ENCODE results near the gene ADGRD1.
"Not testable (repeated sequence)": the region's sequence is repeated elsewhere in the genome, so short reads cannot be mapped to it uniquely, and the experiment has no call there.

The ADGRD1 gene

GRCh38 chr12:131060011-131060703, 106.5 kb downstream of the ADGRD1 start:
- no peak for DNase-seq

DNA sequence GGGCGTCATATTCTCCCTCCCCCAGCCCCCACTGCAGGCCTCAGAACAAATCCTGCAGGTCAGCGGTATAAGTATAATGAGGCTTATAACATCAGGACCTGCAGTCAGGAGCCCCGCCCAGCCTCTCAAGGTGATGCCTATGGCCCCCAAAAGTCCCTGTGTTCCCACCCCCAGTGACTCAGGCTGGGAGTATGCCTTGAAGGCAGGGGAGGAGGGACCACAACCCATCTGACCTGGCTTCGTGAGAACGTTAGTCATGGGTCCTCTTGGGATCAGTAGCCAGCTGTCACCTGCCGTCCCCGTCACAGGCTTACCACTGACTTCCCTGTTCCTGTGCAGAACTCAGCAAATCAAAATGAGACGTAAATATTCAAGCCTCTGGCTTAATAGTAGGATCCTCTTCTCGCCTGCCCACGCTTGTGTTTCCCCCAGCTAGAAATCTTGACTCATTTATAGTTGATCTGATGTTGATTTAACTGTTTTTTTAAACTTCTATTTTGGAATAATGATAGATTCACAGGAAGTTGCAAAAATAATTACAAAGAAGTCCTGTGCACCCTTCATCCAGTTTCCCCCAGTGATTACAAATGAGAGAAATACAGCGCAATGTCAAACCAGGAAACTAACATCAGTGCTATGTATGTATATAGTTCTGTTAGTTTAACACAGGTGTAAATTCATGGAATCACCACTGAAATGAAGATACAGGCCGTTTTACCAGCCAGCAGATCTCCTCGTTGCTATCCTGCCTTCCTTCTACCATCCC, 107.5 kb downstream of the ADGRD1 start:
- DNase-seq = no peak

GRCh38 chr12:131063413-131063812, 109.7 kb downstream of the ADGRD1 start:
- DNase-seq = no peak

DNA sequence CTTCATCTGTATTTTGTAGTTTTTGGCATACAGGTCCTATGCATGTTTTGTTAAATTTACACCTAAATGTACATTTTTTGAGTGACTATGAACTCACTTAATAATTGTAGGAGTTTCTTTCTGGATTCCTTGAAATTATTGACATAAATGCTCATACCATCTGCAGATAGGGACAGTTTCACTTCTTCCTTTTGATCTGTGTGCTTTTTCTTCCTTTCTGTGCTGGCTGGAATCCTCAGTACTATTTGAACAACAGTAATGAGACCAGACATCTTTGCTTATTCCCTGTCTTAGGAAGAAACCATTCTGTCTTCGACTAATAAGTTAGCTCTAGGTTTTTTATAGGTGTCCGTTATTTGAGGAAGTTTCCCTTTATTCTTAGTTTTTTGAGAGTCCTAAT, 110.3 kb downstream of the ADGRD1 start:
- DNase-seq = no peak

DNA sequence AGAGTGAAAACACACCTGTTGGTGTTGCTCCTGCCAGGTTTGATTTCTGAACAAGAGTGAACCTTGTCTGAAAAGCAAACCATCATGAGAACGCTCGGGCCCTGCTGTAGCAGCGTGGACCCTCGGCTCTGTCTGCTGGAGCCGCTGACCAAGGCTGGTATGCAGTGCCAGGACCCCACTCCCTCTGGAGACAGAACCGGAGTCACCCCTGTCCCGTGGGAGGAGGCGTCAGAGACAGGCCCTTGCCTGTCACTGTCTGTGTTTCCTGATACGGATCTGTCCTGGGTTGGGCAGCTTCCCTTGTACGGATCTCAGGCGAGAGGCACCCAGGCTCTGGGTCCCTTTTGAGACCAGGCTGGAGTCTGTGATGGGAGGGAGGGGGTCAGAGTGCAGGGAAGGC, 111.6 kb downstream of the ADGRD1 start:
- DNase-seq = no peak

DNA sequence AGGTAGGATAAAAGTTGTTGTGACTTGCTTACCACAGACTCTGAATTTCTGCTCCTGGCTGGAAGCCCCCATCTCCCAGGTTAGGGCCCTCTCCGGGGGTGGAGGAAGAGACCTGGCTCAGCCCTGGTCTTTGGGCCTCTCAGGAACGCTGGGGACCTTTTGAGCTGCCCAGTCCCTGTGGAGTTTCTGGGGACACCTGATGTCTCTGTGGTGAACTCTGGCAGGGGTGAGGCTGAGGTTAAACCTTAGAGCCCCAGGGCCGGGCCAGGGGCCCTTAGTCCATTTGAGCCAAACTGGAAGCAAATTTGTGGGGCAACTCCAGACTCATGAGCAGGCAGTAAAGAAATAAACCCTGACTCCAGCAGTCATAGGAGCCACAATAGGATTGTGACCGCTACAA, 112.1 kb downstream of the ADGRD1 start:
- DNase-seq = no peak

DNA sequence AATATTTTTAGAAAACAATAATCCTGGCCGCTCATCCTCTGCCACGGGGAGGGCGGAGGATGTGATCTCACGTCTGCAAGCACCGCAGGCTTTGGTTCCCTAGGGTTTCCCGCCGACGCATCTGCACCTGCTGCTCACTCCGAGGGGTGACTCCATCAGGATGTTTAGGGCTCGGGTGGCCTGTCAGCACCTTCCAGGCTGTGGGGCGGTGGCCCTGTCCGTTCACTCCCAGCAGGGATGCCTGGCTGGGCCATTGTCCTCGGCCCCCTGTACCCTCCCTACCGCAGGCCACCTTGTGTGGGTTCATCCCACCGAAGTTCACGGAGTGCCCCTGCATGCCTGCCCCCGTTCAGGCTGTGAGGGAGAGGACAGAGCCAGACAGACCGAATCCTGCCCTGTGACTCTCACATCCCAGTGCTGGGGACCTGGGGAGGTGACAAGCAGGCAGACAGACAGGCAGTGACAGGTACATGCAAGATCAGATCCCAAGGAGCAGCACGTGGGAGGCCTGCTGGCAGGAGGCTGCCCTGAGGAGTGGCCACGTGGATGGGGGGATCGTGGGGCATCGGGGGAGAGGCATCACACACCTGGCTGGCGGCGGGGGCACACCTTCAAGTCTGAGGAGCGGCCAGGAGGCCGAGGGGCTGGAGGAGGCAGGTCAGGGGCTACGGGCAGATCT, 112.6 kb downstream of the ADGRD1 start:
- no peak for DNase-seq

DNA sequence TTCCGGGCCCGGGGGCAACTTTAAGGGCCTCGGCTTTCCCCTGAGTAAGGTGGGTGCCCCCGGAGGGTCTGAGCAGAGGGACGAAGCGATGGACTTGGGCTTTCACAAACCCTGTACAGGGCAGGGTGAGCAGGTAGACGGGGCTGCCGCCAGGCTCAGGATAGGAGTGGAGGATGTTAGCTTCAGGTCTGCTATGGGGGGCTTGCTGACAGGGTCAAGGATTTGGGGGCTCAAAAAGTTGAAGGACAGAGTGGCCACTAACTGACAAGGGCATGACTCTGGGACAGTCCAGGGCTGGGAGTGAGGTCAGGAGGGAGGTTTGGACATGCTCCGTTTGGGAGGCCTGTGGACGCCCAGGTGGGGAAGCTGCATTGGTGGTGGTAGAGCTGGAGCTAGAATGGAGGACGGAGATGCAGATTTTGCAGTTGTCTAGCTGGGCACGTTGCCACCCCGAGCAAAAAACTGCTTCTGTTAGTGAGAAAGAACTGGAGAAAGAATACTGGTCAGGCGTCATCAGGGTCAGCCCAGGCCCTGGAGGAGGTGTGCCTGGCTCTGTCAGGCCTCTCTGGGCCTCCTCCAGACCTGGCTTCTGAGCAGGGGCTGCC, 113.3 kb downstream of the ADGRD1 start:
- no peak for DNase-seq

- no peak for DNase-seq
Observed at GRCh38 chr12:131067981-131068851, 114.5 kb downstream of the ADGRD1 start.

DNA sequence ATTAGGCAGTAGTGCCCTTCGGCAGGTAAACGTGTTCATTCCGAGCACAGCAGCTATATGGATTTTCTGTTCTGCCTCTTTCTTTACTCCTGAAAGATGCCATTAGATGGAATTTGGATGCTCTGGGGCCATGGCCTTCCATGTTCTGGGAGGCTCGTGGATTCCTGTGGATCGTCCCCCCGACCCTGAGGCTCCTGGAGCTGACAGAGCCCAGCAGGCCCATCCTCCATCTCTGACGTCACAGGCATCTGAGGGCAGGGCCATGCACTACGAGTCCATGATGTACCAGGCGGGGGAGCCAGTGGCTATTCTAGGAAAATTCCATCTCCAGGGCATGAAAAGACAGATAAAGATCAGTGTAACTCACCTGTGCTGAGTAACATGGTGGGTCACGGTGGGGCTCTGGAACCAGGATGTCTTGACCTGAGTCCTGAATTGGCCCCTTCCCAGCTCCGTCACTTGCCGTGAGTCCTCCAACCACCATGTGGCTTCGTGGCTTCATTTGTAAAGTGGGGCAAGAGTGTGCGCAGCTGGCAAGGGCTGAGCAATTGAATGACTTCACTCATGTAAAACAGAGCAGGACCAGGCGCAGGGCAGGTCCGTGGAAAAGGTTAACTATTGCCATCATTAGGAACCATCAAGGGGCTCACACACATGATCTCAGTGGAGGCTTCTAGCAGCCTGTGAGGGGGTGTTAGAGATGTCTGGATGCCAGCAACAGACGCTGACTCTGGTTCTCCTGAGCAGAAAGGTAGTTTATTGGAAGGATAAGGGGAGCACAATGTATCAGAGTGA, 115.4 kb downstream of the ADGRD1 start:
- DNase-seq = not testable (repeated sequence)

- DNase-seq = not testable (repeated sequence)
Observed at GRCh38 chr12:131070136-131070535, 116.4 kb downstream of the ADGRD1 start.

DNA sequence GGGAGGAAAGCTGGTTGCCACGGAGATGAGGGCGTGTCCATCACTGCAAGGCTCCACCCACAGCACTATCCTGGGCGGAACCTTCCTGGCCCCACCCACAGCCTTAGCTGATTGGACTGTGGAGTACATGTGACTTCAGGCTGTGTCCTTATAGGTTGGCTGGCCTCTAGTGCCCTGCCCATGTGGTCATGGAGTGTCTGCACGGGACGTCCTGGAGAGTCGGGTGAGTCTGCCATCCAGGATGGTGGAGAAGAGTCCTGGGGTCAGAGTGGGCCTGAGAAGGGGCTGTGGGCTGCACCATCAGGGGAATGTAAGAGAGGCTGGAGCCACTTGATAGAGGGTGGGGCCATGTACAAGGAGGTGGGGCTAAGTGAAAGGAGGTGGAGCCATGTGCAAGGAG, 117.0 kb downstream of the ADGRD1 start:
- DNase-seq = not testable (repeated sequence)

- DNase-seq = not testable (repeated sequence)
Observed at GRCh38 chr12:131071234-131071820, 117.6 kb downstream of the ADGRD1 start.

GRCh38 chr12:131071950-131072349, 118.2 kb downstream of the ADGRD1 start:
- DNase-seq = not testable (repeated sequence)

GRCh38 chr12:131072451-131073230, 118.9 kb downstream of the ADGRD1 start:
- no peak for DNase-seq

DNA sequence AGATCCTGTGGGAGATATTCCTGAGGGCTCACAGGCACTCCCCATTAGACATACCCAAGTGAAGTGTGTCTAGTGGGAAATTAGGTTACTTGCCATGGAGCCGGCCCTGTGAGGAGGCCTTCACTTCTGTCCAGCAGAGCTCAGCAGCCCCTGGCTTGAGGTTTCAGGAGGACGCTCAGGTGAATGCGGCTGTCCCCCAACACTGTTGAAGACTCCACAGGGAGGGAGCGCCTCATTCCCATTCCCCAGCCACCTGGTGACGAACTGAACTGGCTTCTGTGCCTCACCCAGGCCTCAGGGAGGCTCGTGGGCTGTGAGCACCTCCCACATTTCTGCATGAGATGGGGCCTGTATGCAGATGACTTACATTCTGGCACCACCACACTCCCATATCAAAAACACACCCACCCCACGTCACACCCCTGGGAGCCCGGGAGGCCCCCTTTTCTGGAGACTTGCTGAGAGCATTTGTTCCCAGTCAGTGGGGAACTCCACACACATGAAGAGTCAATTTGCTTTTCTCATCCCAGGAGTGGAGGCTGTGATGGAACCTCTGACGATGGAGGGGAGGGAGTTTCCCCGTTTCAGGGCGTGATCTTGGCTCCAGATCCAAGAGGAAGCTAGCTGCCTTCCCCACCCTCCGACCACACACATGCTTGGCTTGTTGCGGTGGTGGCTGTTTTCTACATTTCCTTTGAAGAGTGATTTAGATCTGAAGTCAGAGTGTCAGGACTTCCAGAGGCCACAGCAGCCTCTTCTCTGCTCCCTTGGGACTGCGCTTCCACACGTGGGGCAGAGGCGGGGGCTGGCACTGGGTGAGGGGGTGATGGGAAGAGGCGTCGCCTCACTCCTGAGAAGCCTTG, 120.7 kb downstream of the ADGRD1 start:
- DNase-seq = no peak

- no peak for DNase-seq
Observed at GRCh38 chr12:131075194-131075593, 121.5 kb downstream of the ADGRD1 start.

- DNase-seq = no peak
Observed at GRCh38 chr12:131075611-131076010, 121.9 kb downstream of the ADGRD1 start.

GRCh38 chr12:131076296-131076695, 122.6 kb downstream of the ADGRD1 start:
- no peak for DNase-seq
